DOHH2 (cell line): Measurements from ENCODE around the gene SATB1.

ENCODE experiments used
- H3F3A ChIP-seq: fragments of 200-600 bp; sonication (generic), shearing (Covaris generic); 2 replicates; pipeline ENCODE4 v1.6.0; 2016; ENCODE audit warnings: antibody characterized with exemption, mild to moderate bottlenecking; ENCODE audit not compliant: control insufficient read depth, insufficient read depth
- H3K27ac ChIP-seq: fragments of 200-600 bp; sonication (generic); 2 replicates; pipeline ENCODE4 v1.5.1; 2014; ENCODE audit warnings: low read depth, mild to moderate bottlenecking, low read length, moderate library complexity
- H3K27me3 ChIP-seq: fragments of 200-600 bp; sonication (generic); 2 replicates; pipeline ENCODE4 v1.6.1; 2014; ENCODE audit warnings: mild to moderate bottlenecking, low read length, mixed read lengths; ENCODE audit not compliant: control insufficient read depth
- H3K36me3 ChIP-seq: fragments of 200-600 bp; sonication (generic); 2 replicates; pipeline ENCODE4 v1.6.1; 2014; ENCODE audit warnings: mild to moderate bottlenecking, low read length, moderate library complexity, mixed read lengths; ENCODE audit not compliant: control insufficient read depth
- H3K4me1 ChIP-seq: fragments of 200-600 bp; sonication (generic); 2 replicates; pipeline ENCODE4 v1.6.1; 2014; ENCODE audit warnings: mild to moderate bottlenecking, low read length, mixed read lengths; ENCODE audit not compliant: control insufficient read depth
- H3K4me2 ChIP-seq: fragments of 200-600 bp; sonication (generic); 2 replicates; pipeline ENCODE4 v1.6.0; 2014; ENCODE audit warnings: mild to moderate bottlenecking, low read length, moderate library complexity
- H3K4me3 ChIP-seq: fragments of 200-600 bp; sonication (generic); 2 replicates; pipeline ENCODE4 v1.5.1; 2014; ENCODE audit warnings: mild to moderate bottlenecking, low read length, mixed read lengths
- H3K79me2 ChIP-seq: fragments of 200-600 bp; sonication (generic); 2 replicates; pipeline ENCODE4 v1.6.1; 2014; ENCODE audit warnings: mild to moderate bottlenecking, low read length, mixed read lengths; ENCODE audit not compliant: control insufficient read depth
- H3K9me2 ChIP-seq: fragments of 200-600 bp; sonication (generic); replicated peaks from 2 replicates; pipeline ENCODE4 v1.6.1; 2014; ENCODE audit warnings: mild to moderate bottlenecking, low read length, mixed read lengths; ENCODE audit not compliant: control insufficient read depth
- H3K9me3 ChIP-seq: fragments of 200-600 bp; sonication (generic); 2 replicates; pipeline ENCODE4 v1.6.1; 2014; ENCODE audit warnings: antibody characterized with exemption, low read length, mixed read lengths; ENCODE audit not compliant: control insufficient read depth, insufficient read depth
- H4K20me1 ChIP-seq: fragments of 200-600 bp; sonication (generic); 2 replicates; pipeline ENCODE4 v1.6.0; 2014; ENCODE audit warnings: low read depth, mild to moderate bottlenecking, antibody characterized with exemption, low read length, moderate library complexity; ENCODE audit not compliant: control insufficient read depth, insufficient read depth
- EZH2phosphoT487 ChIP-seq: fragments of 200-600 bp; sonication (generic); IDR thresholded peaks from 2 replicates; pipeline ENCODE4 v1.6.1; 2017; ENCODE audit warnings: borderline replicate concordance, mild to moderate bottlenecking, antibody characterized with exemption, low read length, moderate library complexity, mixed read lengths
- TF ChIP-seq, protein P1 (sequence below): fragments of 200-600 bp; sonication (generic); IDR thresholded peaks from one replicate; pipeline ENCODE4 v1.5.1; 2014; ENCODE audit warnings: antibody characterized with exemption, mild to moderate bottlenecking, low read depth, low read length; ENCODE audit not compliant: poor library complexity, severe bottlenecking

SATB1 gene

DNA sequence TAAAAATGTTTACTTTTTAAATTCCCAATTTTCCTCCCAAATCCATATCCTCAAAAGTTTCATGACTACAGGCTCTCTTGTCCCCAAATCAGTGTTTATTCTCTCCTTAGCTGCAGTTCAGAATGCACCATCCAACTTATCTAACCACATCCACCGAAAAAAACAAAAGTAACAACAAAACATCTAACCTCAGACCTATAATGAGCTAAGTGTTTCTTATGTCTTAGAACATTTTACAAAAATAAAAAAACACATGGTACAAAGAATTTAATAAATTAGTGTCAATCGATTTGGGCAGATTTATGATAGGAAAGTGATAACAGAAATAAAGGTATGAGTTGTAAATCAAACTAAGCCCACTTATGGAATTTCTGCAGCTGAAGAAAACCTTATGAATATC, 13.6 kb downstream of the SATB1 start:
- H4K20me1 ChIP-seq: no peaks in the 10 kb centered on the region
- H3K36me3 ChIP-seq: no peaks in the 10 kb centered on the region
- H3K79me2 ChIP-seq: no peaks in the 10 kb centered on the region
- no peak overlapping the region for H3K27ac ChIP-seq
- H3K4me1 ChIP-seq: no peaks in the 10 kb centered on the region
- no peaks in the 10 kb centered on the region for H3F3A ChIP-seq
- H3K27me3 ChIP-seq: no peaks in the 10 kb centered on the region
- TF ChIP-seq EZH2phosphoT487: no peak
- TF ChIP-seq, protein P1, sequence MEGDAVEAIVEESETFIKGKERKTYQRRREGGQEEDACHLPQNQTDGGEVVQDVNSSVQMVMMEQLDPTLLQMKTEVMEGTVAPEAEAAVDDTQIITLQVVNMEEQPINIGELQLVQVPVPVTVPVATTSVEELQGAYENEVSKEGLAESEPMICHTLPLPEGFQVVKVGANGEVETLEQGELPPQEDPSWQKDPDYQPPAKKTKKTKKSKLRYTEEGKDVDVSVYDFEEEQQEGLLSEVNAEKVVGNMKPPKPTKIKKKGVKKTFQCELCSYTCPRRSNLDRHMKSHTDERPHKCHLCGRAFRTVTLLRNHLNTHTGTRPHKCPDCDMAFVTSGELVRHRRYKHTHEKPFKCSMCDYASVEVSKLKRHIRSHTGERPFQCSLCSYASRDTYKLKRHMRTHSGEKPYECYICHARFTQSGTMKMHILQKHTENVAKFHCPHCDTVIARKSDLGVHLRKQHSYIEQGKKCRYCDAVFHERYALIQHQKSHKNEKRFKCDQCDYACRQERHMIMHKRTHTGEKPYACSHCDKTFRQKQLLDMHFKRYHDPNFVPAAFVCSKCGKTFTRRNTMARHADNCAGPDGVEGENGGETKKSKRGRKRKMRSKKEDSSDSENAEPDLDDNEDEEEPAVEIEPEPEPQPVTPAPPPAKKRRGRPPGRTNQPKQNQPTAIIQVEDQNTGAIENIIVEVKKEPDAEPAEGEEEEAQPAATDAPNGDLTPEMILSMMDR: no peak
- H3K4me3 ChIP-seq: no peak overlapping the region
- H3K9me2 ChIP-seq: no peaks in the 10 kb centered on the region
- H3K4me2 ChIP-seq: no peak overlapping the region
- no peaks in the 10 kb centered on the region for H3K9me3 ChIP-seq

DNA sequence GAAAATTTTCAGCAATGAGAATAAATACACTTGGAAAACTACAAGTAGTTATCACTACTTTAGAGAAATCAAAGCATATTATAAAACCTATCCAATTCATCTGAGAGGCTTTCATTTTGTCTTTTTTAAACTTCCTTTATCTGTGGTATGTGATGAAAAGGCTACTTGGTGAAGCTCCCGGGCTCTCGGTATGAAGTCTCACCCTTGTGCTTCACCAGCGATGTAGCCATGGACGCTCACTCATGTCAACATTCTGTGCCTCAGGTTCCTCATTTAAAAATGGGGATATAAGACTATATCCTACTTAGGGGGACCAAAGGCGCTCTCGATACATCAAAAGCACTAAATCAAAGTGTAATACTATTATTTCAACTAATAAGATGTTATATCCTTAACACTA, 14.9 kb downstream of the SATB1 start:
- no peaks in the 10 kb centered on the region for H4K20me1 ChIP-seq
- H3K27ac ChIP-seq: no peak overlapping the region
- H3K27me3 ChIP-seq: no peaks in the 10 kb centered on the region
- H3K79me2 ChIP-seq: no peaks in the 10 kb centered on the region
- no peak overlapping the region for H3K4me3 ChIP-seq
- H3F3A ChIP-seq: no peaks in the 10 kb centered on the region
- H3K4me1 ChIP-seq: no peaks in the 10 kb centered on the region
- no peaks in the 10 kb centered on the region for H3K36me3 ChIP-seq
- no peaks in the 10 kb centered on the region for H3K9me2 ChIP-seq
- H3K9me3 ChIP-seq: no peaks in the 10 kb centered on the region
- TF ChIP-seq EZH2phosphoT487: no peak
- TF ChIP-seq, protein P1: no peak
- H3K4me2 ChIP-seq: no peak overlapping the region

DNA sequence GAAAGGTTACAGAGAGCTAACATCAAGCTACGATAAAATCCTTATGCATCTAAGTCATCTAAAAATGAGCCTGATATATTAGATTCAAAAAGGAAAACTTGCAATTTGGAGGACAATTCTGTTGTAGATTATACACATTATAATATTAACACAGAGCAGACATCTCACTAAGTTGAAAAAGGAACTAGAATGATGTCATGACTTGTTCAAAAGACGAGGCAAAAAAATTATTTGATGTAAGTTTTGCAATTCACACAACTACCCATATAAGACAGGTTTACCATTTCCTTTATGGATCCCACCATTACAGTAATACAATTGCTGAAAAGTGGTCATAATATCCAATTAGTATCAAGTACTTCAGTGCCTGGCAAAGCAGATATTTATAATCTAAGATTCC, 15.9 kb downstream of the SATB1 start:
- Histone ChIP-seq H3K36me3 (no peaks in the 10 kb centered on the region), H3K27me3 (no peaks in the 10 kb centered on the region), H3F3A (no peaks in the 10 kb centered on the region), H3K9me2 (no peaks in the 10 kb centered on the region), H3K79me2 (no peaks in the 10 kb centered on the region), H3K4me2 (no peak overlapping the region), H3K9me3 (no peaks in the 10 kb centered on the region), H3K4me3 (no peak overlapping the region), H3K4me1 (no peaks in the 10 kb centered on the region), H4K20me1 (no peaks in the 10 kb centered on the region), H3K27ac (no peak overlapping the region)
- TF ChIP-seq EZH2phosphoT487: no peak
- TF ChIP-seq, protein P1: no peak

DNA sequence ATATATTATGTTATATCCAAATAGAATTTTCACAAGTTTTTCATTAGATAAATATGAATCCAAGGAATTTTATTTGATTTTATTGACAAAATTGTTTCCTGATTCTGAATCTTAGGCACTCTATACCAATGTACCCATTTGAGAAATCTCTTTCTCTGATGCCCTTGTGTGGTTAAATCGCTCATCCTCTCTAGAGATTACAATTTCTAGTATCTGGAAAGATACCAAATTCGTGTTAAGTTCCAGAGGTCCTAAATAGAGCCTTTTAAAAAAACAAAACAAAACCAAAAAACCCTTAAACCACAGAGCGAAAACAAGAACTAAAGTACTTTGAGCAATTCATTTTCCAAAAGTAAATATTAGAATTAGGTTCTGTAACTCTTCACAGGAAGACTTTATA, 20.0 kb downstream of the SATB1 start:
- no peak overlapping the region for H3K4me3 ChIP-seq
- H3K9me2 ChIP-seq: no peaks in the 10 kb centered on the region
- no peak overlapping the region for H3K27ac ChIP-seq
- H3K9me3 ChIP-seq: no peaks in the 10 kb centered on the region
- no peak overlapping the region for H3K4me2 ChIP-seq
- H3K79me2 ChIP-seq: no peaks in the 10 kb centered on the region
- no peak for TF ChIP-seq EZH2phosphoT487
- TF ChIP-seq, protein P1: no peak
- H3K4me1 ChIP-seq: no peaks in the 10 kb centered on the region
- H4K20me1 ChIP-seq: no peaks in the 10 kb centered on the region
- no peaks in the 10 kb centered on the region for H3K27me3 ChIP-seq
- no peaks in the 10 kb centered on the region for H3K36me3 ChIP-seq
- no peaks in the 10 kb centered on the region for H3F3A ChIP-seq
